NCI-H2081 (cell line): Measurements from ENCODE around the gene GLDC.

ENCODE experiments used
- DNase-seq, 2 experiments: peaks; one replicate each; lab custom pipeline; 2025; lab: John Stamatoyannopoulos, UW

Gene GLDC

GRCh38 chr9:6502399-6502798 is 143.1 kb downstream of the GLDC start:
- no peak for DNase-seq

DNA sequence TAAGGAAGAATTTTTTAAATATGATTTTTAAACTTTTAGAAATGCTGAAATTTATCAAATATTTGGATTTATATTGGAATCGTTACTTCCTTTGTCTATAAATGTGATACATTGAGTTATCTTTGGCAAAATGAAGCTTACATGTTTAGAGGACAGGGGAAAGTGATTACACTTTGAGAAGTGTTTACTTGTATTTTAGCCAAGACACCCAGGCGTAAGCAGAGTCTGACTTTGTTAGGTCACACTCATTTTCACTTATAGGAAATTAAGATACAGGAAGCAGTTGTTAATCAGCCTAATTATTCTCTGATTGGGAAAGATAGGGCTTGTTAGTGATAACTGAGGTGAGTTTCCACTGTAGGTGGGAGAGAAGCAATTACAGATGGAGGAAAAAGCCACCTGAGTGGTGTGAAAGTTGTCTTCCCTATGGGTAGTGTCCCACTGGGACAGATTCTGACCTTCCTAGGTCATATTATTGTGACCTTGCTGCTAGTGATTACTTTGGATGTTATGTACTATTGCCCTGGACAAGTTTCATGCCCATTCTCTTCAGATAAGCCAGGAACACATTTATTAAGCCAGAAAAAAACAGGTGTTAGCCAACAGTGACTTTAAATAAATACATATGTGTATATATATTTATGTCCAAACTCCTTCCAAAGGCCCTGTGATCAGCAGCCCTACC is 143.9 kb downstream of the GLDC start:
- DNase-seq: no peak

GRCh38 chr9:6498982-6499381 is 146.5 kb downstream of the GLDC start:
- DNase-seq: no peak

- DNase-seq: no peak
These were observed 150.1 kb downstream of the GLDC start for GRCh38 chr9:6495466-6495865.

DNA sequence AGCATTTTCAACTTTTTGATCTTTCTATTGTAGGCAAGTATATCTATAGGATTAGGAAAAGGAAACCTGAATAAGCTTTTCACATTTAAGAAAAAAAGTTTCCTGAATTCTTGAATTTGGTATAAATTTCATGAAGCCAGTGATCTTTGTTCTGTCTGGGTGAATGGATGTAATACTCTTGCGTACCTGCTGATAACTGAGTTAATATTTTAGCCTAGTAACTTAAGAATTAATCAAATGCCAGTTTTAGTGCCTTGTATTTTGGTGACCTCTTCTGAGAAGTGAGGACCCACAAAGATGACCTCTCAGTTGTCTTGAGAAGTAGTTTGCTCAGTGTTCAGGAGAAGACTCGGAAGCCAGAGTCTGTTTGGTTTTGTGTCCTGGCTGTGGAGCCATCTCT is 154.7 kb downstream of the GLDC start:
- no peak for DNase-seq

GRCh38 chr9:6489099-6489498 is 156.4 kb downstream of the GLDC start:
- no peak for DNase-seq

DNA sequence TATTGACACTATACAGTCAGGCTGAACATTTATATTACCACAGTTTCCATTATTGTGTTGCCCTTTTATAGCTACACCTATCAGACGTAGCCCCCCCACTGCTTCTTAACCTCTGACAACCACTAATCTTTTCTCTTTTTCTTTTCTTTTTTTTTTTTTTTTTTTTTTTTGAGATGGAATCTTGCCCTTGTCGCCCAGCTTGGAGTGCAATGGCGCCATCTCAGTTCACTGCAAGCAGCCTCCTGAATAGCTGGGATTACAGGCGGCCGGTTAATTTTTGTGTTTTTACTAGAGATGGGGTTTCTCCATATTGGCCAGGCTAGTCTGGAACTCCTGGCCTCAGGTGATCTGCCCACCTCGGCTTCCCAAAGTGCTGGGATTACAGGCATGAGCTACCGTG is 157.1 kb downstream of the GLDC start:
- DNase-seq: no peak

DNA sequence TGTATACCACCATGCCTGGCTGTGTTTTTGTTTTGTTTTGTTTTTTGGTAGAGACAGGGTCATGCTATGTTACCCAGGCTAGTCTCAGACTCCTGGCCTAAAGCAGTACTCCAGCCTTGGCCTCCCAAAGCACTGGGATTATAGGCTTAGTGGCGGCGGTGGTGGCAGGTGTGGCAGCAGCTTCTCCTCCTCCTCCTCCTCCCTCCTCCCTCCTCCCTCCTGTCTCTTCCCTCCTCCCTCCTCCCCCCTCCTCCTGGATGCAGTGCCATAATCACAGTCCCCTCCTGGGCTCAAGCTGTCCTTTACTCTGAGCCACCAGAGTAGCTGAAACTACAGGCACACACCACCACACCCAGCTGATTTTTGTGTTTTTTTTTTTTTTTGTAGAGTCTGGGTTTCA is 161.3 kb downstream of the GLDC start:
- no peak for DNase-seq
